GM19438 (cell line): Measurements from ENCODE around the gene TGM5.

Source experiments
- ATAC-seq: cut with Tn5 transposase; IDR thresholded peaks from one replicate; pipeline ENCODE4 v1.9.1; 2021; ENCODE audit warnings: low read depth; ENCODE audit not compliant: unreplicated experiment

Gene TGM5

DNA sequence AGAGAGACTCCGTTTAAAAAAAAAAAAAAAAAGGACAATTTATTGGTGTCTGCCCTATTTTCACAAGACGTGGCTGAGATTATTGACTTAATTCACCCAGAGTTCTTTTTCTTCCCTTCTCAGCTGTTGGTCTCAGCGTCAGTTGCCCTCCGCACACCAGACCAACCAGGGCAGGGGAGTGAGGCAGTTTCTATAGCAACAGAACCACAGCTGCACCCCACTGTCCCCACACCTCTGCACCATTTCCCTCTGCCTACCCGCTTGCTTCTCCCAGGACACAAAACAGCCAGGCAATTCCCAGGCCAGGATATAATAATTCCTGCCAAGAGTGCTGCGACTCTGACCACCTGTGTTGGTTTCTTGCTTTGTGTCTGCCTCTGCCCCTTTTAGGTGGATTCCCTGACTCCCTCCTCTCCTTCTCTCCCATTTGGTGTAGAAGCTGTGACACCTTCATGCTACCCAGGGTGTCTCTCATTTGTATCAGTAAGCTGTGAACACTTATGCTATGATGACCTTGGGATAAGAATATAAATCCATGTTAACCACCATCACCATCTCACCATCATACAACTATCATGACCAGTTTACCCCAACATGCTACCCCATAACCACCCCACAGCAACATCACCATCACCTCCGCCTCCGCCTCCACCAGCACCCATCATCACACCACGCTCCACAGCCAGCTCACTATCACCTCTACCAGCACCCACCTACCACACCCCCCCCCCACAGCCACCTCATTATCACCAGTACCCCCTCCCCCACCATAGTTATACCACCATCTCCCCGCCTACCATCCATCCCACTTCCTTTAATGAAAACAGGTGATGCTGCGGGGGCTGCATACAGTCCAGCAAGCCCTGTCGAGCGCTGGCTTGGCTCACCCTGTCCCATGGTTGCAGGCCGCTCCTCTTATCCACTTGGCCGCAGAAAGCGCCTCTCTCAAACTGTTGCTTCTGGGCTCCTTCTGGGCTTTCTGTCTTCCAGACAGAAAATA lies 46.5 kb downstream of the TGM5 start:
- no peak for ATAC-seq

DNA sequence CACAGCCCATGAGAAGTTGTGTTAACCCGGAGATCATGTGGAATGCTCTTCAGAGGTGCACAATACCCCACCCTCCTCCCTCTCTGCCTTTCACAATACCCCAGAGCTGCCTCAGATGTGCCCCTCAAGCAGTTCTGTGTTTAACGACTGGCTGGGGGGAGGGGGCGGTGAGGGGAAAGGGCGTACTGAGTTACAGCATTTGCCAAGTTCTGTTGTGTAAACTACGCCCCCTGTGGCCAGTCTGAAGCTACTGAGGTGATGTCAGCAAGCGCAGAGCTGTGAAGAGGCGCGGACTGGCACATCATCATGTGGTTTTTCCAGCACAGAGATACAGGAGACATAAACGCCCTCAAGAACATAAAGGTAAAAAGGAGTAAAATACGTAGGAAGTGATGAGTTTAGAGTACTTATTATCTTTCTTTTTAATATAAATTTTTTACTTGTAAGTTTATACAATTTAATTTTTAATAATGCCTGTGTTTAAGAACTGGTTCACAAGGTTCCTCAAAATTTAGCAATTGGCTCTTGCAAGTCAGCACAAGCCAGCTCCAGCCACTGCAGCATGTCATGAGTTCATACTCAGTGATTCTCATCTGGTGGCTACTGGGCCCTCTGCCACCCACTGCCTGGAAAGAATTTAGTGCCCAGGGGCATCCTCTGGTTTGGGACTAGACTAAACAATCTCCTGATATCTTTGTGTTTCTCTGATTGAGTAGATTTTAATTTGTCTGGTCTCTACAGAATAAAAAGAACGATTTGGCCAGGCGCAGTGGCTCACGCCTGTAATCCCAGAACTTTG lies 47.6 kb downstream of the TGM5 start:
- ATAC-seq, result no peak

DNA sequence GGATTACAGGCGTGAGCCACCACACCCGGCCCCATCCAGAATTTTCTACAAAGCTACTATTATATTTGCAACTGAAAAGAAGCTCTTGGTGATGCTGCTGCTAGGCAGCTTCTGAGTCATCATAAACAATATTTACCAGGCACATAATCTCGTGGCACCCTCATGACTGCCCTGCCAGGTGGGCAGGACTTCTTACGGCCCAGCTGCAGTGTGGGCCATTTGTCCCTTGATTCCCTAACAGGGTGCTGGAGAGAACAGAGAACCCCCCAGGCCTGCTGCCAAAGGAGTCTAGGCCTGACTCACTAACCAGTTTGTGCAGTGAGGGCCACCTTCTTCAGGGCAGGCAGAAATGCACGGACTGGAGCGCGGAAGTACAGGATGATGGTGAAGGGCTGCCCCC lies 50.8 kb downstream of the TGM5 start:
- ATAC-seq, result no peak

DNA sequence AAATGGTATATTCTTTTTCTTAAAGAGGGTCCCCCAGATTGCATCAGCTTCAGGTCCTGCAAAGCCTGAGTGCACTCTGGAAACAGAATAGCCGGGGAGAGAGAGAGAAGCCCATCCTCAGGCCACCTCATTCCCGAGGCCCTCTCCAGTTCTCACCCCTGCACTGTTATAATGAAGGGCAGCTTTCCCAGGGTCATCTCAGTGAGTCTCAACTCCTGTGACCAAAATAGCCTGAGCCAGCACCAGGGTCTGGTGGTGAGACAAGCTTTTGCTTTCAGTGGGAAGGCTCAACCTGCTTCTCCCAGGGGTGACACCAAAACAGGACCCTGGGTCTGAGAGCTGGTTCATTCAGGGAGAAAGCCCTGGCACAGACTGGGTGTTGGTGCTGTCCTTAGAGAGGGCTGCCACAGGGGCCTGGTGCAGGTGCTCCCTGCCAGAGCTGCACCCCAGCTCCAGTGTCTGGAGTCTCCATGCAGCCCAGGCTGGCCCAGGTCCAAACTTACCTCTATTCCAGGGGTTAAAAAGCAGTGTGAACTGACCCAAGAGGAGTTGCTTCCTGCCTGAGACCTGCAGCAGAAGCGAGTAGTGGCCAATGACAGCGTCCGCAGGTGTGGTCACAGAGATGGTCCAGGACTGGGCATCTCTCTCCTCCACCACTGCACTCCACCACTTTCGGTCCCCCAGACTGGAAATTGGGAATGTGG lies 52.0 kb downstream of the TGM5 start:
- ATAC-seq, result no peak

DNA sequence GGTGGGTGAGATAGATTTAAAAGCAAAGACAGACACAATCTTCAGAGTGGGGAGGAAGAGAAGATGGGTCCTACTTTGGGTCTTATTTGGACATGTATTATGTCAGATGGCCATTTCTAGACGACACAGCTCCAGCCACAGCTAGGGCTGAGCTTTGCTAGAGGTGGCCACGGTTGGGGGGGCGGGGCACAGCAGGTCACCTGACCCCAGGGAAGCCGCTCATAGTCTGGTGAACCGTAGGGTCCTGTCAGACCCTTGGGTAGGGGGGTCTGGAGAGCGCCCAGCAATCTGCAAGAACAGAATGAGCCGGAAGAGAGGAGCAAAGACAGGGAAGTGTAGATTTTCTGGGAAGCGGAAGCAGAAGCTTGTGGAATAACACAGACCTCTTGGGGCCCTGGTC lies 52.6 kb downstream of the TGM5 start:
- no peak for ATAC-seq

DNA sequence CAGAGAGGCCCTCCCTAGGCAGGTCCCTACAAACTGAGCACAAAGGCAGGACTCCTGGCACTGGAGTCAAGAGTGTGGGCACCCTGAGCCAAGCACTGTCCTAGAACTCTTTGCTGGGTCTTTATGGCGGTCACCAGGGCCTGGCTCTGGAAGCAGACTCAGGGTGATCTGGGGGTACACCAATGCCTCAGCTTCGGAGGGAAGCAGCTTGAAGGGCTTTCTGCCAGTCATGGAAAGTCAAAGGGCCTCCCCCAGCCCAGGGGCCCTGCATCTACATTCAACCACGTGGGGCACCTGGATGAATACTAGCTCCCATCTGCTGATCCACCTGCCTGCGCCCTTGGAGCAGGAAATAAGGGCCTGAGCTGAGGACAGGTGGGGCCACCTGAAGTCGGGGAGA lies 53.3 kb downstream of the TGM5 start:
- ATAC-seq, result no peak

DNA sequence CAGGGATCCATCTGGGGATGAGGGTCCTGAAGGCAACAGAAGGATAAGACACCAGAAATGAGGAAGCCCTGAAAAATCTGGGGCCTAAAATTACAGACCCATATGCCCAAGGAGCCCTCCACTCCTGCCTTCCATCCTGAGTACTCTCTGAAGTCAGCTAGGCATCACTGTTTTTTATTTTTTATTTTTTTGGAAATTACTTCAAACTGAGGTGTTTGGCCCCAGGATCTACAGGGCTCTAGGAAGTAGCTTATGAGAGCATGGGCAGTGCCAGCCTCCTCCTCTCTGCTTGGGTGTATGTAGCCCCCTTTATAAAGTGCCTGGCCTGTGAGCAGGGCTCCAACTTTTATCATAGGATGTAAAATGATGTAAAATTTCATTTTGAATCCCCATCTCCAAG lies 53.8 kb downstream of the TGM5 start:
- no peak for ATAC-seq

DNA sequence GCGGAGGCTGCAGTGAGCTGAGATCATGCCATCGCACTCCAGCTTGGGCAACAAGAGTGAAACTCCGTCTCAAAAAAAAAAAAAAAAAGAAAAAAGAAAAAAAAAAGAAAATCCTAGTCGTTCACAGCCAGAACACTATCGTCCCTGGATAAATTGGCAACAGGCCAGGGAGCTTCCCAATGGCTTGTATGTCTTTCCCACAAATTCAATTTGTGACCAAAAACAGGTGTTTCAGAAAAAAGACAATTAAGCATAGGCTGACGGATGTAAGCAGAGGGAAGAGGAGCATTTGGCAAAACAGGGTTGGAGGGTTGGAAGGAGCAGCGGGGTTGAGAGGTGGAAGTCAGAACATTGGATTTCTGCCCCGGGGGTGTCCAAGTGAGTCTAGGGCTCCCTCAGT lies 54.4 kb downstream of the TGM5 start:
- no peak for ATAC-seq

DNA sequence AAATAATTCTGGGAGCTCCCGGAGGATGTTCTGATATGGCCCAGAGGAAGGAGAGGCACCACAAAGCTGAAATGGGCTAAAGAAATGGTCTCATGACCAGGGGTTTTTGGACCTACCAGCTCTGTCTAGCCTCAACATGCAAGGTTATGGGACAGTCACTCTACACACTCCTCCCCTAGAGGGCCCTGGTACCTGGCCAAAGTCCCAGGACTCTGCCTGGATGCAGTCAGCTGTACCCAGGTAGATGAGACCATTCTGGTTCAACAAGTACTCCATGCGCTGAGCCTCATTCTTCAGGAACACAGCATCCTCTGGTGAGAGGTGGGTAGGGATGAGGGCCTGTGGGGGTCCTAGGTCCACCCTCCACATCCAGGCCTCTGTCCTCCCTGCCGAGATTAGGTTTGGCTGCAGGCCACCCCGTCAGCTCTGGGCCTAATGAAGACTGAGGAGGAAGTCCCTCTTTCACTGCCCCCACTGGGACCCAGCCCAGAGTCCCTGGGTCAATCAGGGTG lies 55.4 kb downstream of the TGM5 start:
- ATAC-seq, result no peak

DNA sequence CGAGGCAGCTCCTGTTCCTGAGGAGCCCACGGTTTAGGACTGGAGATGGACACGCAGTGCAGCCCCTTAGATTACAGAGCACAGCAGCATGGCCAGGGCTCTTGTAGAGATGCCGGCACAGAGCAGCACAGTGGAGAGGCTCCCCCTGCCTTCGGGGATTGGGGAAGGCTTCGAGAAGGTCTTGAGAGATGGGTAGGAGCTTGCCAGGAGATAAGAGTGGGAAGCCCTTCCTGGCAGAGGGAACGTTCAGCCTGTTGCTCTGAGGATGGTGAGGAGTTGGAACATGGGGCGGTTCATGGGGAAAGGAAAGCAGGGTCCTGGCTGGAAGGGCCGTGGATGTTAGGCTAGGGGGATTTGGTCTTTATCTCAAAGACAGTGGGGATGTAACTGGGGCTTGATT lies 55.9 kb downstream of the TGM5 start:
- no peak for ATAC-seq

DNA sequence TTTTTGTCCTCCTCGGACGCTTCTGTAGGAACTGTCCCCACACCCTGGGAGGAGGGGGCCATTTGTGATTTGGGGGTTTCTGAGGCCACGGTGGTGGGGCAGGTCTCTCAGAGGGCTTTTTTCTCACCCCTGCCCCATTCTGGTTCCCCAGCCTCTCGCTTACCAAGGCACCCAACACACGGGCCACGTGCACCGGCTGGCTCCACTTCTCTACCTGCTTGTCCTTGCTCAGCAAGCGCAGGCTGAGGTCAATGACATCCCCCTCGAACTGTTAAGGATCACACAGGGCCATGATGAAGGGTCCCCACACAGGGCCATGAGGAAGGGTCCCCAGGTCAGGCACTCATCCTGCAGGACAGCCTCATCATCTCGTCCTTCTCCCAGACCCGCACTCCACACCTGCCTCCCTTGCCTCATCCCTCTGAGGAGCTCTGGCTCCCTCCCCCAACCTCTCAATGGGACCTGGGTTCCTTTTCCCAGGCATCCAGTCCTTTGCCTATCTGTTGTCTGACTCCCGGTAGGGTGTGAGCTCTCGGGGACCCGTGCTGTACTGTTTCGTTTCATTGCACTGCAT lies 56.5 kb downstream of the TGM5 start:
- no peak for ATAC-seq

DNA sequence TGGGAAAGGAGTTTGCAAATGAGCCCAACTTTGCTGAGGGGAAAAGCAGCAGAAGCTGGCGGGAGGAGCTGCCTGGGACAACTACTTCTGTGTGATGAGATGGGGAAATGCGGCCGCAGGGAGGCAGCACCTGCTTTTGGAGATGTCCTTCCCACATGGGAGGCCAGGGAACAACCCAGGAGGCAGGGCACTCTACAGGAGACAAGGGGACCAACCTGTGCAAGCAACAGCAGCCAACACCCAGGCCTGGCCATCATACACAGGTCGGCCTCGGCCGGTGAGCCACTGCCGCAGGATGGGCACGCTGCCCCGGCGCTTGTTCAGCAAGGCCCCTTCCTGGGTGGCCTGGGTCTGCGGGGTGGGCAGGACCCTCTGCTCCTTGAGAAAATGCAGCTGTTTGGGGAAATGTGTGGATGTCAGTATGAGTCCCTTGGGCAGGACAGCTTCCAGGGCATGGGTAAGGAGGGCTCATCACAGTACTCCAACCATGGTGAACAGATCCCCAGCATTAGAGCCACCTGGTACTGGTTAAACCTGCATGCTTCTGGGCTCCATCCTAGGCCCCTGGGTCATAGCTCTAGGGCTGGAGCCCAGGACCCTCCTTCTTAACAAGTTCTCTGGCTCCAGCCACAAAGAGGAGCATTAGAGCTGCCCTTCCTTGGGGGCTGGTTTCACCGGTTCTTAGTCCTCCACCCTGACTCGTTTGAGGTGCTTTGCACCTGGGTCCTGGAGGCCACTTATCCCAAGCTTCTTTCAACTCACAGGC lies 57.5 kb downstream of the TGM5 start:
- no peak for ATAC-seq

DNA sequence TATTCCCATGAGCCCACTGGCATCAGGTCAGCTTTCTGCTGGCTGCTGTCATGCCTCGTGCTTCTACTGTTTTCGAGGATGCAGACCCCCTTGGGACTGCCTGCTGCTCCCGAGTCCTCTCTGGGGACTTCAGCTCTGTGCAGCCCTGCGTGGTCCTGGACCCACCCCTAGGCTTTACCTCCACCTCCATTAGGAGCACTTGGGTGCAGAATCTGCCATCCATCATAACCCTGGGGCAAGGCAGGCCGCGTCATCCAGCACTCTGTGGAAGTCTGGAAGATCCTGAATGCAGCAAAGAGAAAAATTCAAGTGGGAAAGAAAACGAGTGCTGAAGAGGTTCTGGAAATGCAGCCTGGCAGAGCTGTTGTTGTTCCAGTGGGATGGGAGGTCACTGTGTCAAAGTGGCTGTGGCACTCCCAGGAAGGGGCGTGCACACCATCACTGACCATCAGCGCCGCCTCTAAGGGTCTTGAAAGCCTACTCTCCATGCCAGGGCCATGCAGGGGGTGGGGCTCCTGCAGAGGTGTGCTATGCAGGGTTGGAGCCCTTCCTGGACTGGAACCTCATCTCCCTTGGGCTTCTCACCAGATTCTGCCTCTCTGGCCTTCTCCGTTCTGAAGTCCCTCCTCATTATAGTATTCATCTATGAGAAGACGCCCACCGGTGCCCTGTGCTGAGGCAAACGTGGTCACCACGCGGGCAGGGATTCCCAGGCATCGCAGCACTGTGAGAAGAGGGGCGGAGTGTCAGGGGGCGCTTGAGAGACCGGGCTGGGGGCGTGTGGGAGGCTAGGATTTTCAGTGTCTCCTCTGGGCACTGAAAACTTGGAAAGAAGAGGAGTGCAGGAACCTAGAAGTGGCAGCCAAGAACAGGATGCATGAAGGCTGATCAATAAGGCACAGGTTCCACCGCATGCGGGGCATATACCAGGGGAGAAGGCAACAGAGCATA lies 58.4 kb downstream of the TGM5 start:
- ATAC-seq, result no peak

DNA sequence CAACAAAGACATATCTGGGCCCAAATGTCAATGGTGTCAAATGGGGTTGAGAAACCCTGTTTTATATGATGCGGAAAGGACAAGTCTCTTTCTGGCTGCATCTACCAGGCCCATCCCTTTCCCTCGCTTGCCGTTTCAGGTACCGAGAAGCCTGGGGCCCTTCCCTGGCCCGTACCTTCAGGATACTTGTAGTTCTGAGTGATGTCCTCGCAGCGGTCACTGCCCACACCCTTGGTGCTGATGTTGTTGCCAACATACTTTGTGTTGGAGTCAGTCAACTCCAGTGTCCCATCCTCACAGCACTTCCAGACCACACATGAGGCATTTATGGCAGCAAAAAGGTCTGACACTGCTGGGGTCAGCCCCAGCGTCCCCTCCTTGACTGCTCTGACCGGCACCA lies 59.7 kb downstream of the TGM5 start:
- no peak for ATAC-seq

DNA sequence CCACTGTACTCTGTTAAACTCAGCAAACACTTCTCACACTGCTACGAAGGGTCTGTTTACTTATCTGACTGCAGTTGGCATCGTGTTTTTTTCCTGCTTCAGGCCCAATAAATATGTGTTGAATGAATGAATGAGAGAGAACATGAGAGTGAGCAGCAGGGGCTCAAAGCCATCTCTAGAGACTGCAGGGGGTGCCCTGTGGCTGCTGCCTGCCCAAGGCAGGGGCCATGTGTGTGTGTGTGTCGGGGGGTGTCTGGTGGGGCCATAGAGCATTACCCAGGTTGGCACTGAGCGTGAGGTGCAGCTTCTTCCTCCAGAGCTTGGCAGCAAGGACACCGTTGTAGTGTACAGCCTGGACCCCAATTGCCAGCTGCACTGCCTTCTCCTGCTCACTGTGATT lies 60.7 kb downstream of the TGM5 start:
- no peak for ATAC-seq

DNA sequence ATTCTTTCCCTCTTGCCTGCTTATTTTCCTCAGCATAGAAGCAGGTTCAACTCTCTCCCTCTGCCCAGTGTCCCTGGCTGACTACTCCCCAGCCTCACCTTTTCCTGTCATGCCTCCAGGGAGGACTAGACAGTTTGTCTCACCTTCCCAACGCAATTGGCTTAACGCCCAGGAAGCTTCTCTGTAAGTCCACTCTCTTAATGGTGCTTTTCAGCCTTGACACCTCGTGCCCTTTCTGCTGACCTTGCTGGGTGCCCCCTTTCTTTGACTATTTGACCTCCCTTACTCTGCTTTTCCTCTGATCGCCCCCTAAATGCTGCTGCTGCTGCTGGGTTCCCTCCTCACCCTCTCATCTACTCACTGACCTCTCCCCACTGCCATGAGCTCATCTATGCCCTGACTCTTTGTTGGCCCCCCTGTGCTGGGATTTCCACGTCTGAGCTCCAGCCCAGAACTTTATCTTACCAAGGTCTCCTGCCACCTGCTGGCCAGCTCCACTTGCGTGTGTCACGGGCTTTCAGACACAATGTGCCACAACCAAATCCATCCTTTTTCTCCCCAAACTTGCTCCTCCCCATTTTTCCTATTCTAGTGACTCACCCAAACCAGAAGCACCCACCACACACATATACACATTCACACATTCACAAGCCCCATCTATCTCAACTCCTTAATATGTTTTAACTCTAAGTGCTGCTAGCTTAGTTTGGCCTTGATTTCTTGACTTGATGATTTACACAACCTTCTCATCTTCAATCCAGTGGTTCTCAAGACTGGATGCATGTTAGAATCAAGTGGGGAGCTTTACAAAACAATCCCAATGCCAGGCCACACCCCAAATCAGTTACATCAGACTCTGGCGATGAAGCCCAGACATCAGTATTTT lies 62.5 kb downstream of the TGM5 start:
- no peak for ATAC-seq

DNA sequence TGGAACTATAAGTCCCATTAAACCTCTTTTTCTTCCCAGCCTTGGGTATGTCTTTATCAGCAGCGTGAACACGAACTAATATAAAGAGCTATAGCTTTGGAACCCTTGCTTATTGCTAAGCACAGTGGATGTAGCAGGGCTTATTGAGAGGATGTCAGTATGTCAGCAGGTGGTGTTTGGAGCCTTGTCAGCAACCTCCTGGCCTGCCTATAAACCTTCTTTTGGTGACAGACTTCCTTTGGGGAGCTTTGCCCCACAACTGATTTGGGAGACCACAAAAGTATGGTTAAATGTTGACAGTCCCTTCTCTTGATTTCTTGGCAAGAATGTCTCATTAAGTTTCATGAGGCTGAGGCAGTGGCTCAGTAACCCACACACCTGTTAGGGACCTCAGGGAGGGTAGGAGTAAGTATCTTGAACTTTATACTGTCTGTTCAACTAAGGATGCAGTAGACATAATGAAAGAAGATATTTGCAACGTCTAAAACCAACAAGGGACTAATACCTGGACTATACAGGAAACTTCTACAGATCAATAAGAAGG lies 66.7 kb downstream of the TGM5 start:
- ATAC-seq, result no peak
